ENCODE results near the gene CEP170B.
A peak's percentile ranks its signal among the peaks of the same experiment; 100 is the strongest.
"Not testable (repeated sequence)": the region's sequence is repeated elsewhere in the genome, so short reads cannot be mapped to it uniquely, and the experiment has no call there.

The CEP170B gene

GRCh38 chr14:104919152-104919992 lies 54.3 kb downstream of the CEP170B start:
- DNase-seq, result not testable (repeated sequence)

DNA sequence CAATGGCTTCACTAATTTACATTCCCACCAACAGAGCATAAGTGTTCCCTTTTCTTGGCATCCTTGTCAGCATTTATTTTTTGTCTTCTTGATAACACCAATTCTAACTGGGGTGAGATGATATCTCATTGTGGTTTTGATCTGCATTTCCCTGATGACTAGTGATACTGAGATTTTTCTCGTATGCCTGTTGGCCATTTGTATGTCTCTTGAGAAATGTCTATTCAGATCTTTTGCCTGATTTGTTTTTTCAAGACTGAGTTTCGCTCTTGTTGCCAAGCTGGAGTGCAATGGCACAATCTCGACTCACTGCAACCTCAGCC lies 54.9 kb downstream of the CEP170B start:
- no peak for DNase-seq

- no peak for DNase-seq
Measured at GRCh38 chr14:104923640-104924420, 58.8 kb downstream of the CEP170B start.

DNA sequence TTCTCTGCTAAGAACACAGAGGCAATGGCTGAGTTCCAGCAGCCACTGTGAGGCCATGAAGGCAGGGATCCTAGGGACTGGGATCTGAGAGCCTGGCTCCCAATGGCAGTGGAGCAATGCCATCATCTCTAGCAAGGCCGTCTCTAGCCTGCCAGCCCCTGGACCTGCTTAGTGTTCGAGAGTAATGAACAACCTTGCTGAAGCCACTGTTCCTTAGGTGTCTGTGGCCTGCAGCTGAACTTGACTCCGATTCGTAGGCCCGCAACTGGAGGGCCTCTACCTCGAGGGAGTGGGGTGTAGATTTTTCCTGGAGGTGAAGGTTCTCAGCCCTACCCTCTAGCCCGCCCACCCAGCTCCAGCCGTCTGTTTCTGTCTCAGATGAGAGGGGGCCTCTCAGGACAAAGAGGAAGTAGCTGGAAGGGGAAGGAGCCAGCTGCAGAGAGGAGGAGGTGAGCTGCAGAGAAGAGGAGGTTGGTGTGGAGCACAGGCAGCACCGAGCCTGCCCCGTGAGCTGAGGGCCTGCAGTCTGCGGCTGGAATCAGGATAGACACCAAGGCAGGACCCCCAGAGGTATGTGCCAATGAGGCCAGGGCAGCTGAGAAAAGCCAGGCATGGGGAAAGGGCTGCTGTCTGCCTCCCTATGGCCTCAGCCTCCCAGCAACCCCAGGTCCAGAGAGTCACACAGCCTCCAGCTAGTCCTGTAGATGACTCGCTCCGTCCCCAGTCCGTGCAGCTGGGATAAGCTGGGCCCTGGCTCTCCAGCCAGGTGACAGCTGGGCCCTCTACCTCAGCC lies 59.5 kb downstream of the CEP170B start, which contains the start of gene PLD4:
PLD4 (plus strand) TSS at position 459 of the 793 bp plus-strand sequence. CDS start 2,262 bp downstream, outside the sequence.
- DNase-seq, result peak; percentile 52

- DNase-seq, result no peak
Measured at GRCh38 chr14:104925214-104925854, 60.3 kb downstream of the CEP170B start.

DNA sequence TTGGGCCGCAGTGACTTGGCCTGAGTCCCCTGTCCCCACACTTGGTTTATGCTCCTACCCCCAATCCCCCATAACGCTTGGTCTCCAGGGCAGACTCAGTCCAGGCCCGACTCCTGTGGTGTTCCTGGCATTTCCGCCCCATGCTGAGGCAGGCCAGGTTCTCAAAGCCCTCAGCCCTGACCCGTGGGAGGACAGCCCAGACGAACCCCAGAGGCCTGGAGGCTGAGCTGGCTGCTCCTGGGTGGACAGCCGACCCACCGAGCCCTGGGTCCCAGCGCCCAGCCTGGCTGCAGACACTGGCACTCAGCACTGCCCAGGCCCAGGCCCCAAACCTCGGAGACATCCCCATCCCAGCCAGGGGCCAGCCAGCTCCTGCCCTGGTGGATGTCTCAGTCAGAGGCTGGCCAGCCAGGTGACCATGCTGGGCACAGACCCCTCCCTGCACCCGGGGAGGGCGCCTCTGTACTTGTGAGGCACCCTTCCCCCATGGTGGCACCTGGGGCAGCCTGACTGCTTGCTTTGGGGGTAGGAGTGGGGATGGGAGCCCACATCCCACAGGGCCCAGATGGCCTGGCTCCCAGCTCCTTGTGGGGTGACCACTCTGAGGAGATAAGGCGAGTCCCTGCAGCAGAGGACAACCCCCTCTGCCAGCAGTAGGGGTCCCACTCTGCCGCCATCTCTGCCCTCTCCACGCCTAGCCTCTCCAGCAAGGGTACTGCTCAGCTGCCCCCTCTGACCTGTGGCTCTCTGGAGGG lies 61.0 kb downstream of the CEP170B start:
- no peak for DNase-seq

DNA sequence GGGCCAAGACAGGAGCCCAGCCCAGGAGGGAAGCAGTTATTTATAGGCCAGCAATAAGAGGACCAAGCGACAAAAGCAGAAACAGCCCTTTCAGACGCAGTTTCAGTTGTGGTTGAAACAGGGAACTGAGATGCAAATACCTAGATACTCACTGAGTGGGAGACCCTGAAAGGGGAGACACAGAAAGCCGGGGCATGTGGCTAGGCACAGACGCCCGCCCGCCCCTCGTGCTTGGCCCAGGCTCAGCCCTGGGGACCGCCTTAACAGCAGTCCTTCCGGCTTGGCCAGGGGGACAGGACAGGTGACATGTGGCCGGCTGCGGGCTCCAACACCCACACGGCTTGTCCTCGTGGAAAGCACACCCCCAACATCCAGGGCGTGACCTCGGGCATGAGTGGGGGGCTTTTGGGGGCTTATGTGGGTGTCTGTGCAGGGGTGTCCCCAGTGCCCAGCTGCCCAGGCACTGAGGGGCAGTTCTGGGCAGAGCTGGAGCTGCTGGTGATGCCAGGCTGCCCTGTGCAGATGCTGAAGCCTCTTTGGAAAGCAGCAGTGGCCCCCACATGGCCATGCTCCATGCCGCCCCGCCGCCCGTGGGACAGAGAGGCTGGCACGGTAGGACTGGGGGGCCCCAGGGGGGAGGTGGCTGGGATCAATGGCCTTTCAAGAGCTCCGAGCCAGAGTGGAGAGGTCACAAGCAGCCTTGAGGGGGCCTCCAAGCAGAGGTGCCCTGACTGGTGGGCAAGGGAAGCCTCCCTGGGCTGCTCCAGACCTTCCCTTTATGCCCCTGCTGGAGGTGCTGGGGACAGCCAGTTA lies 61.8 kb downstream of the CEP170B start:
- DNase-seq, result peak; percentile 54

DNA sequence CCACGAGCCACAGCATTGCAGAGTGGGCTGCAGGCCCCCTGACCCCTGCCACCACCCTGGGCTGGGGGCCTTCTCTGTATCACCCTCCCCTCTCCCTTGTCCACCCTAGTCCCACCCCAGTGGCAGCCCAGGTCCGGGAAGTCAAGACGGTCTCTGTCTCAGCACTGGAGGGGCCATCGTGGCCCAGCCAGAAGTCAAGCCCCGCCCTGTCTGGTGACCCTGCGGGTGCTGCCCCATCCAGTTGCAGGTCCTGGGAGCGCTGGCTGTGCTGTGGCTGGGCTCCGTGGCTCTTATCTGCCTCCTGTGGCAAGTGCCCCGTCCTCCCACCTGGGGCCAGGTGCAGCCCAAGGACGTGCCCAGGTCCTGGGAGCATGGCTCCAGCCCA lies 62.4 kb downstream of the CEP170B start:
- no peak for DNase-seq

GRCh38 chr14:104927901-104928300 lies 62.8 kb downstream of the CEP170B start:
- no peak for DNase-seq

- DNase-seq, result no peak
Measured at GRCh38 chr14:104928391-104929133, 63.5 kb downstream of the CEP170B start.

GRCh38 chr14:104929268-104930230 lies 64.5 kb downstream of the CEP170B start:
- no peak for DNase-seq

- DNase-seq, result no peak
Measured at GRCh38 chr14:104930526-104931303, 65.6 kb downstream of the CEP170B start.

DNA sequence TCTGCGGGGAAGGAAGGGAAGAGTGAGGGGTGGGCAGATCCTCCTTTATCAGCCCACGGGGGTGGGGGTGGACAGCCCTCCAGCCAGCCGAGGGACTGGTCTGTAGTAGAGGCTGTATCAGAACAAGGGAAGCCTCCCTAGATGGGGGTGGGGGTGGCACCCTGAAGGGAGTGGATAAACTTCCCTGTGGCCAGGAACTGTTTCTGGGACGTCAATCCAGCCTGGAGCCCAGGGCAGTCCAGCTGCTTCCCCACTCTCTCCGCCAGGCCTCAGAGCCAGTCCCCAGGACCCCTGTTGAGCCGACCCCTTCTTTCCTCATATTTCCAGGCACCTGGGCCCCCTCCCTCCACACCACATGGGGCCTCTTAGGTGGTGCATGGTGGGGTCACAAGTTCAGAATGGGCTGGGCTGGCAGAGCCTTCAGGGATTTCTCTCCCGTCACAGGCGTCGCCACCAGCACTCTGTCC lies 66.3 kb downstream of the CEP170B start:
- no peak for DNase-seq

- DNase-seq, result no peak
Measured at GRCh38 chr14:104931771-104932675, 67.0 kb downstream of the CEP170B start.

- peak; percentile 81 for DNase-seq
Measured at GRCh38 chr14:104932676-104933631, 67.9 kb downstream of the CEP170B start.

Data from hematopoietic multipotent progenitor cell treated with erythropoietin and hydrocortisone succinate and interleukin-3 and kit ligand, for 6 days (in vitro differentiated cells).